Keratinocyte (primary cell): ENCODE results near the gene DVL2. TPM values are rescaled to one million over a fixed set of nuclear protein-coding genes. Genes with fewer than 3 reads are reported as not detected.

ENCODE experiments used
- DNase-seq: peaks from one replicate; pipeline ENCODE4 v3.0.0-alpha.2; 2011; ENCODE audit warnings: low read depth, missing footprints, low spot score
- FAIRE-seq: peaks from 2 replicates; lab custom pipeline; 2011; peaks lifted over from hg19 to GRCh38; lab: Jason Lieb, UNC
- H2AFZ ChIP-seq: 2 replicates; pipeline ENCODE4 v1.6.0; 2012; ENCODE audit warnings: low read length, control low read depth, inconsistent platforms; ENCODE audit not compliant: control insufficient read depth
- H3K27ac ChIP-seq: 2 replicates; pipeline ENCODE4 v1.5.1; 2011; ENCODE audit warnings: low read length; ENCODE audit not compliant: control insufficient read depth, insufficient read depth
- H3K27me3 ChIP-seq: 3 replicates; pipeline ENCODE4 v1.6.0; 2011; ENCODE audit warnings: low read length; ENCODE audit not compliant: control insufficient read depth, insufficient read depth; ENCODE audit errors: extremely low read depth
- H3K36me3 ChIP-seq, 2 experiments: 2 replicates in 1 of 2; 3 replicates in 1 of 2; pipeline ENCODE4 v1.5.1; 2011; ENCODE audit warnings: low read length in 2 of 2, mild to moderate bottlenecking in 1 of 2; ENCODE audit not compliant: control insufficient read depth in 2 of 2, insufficient read depth in 2 of 2; ENCODE audit errors: extremely low read depth in 1 of 2
- H3K4me1 ChIP-seq: 3 replicates; pipeline ENCODE4 v1.5.1; 2011; ENCODE audit warnings: low read length; ENCODE audit not compliant: control insufficient read depth, insufficient read depth; ENCODE audit errors: extremely low read depth
- H3K4me2 ChIP-seq: 3 replicates; pipeline ENCODE4 v1.6.0; 2011; ENCODE audit warnings: low read depth, low read length; ENCODE audit not compliant: control insufficient read depth, insufficient read depth; ENCODE audit errors: extremely low read depth
- H3K4me3 ChIP-seq, 3 experiments: fragments of 200-600 bp in 1 of 3; sonication (generic) in 1 of 3; 2 replicates in 2 of 3; 3 replicates in 1 of 3; pipeline ENCODE4 v1.5.1; 2011 to 2016; ENCODE audit warnings: low read length in 3 of 3, mild to moderate bottlenecking in 3 of 3, control low read depth in 2 of 3, inconsistent platforms in 1 of 3, low read depth in 1 of 3, mixed read lengths in 1 of 3, mixed run types in 1 of 3, moderate library complexity in 1 of 3; ENCODE audit not compliant: control insufficient read depth in 2 of 3, insufficient read depth in 2 of 3; ENCODE audit errors: extremely low read depth in 1 of 3
- H3K79me2 ChIP-seq: 2 replicates; pipeline ENCODE4 v1.6.0; 2012; ENCODE audit warnings: low read length; ENCODE audit not compliant: control insufficient read depth, insufficient read depth
- H3K9ac ChIP-seq: 3 replicates; pipeline ENCODE4 v1.6.0; 2011; ENCODE audit warnings: low read length; ENCODE audit not compliant: control insufficient read depth, insufficient read depth; ENCODE audit errors: extremely low read depth
- H3K9me1 ChIP-seq: 3 replicates; pipeline ENCODE4 v1.6.0; 2011; ENCODE audit warnings: low read length; ENCODE audit not compliant: control insufficient read depth, insufficient read depth; ENCODE audit errors: extremely low read depth
- H3K9me3 ChIP-seq: 2 replicates; pipeline ENCODE4 v1.5.1; 2012; ENCODE audit warnings: low read depth, low read length; ENCODE audit not compliant: control insufficient read depth
- H4K20me1 ChIP-seq: 3 replicates; pipeline ENCODE4 v1.6.0; 2011; ENCODE audit warnings: low read length; ENCODE audit not compliant: control insufficient read depth, insufficient read depth; ENCODE audit errors: extremely low read depth
- EZH2 ChIP-seq: IDR thresholded peaks from one replicate; pipeline ENCODE4 v1.6.1; 2012; ENCODE audit warnings: inconsistent platforms, mild to moderate bottlenecking, low read length, moderate library complexity
- dilution Hi-C: fragments of 300-500 bp; cut with MboI; formaldehyde crosslinking; loops from one replicate; pipeline ENCODE4 v1.7.0; 2020; ENCODE audit warnings: low sequenced_read_pairs; ENCODE audit not compliant: extremely low pct_ligation_motif_present
- polyA plus RNA-seq, 5 experiments: library from polyadenylated mRNA; depleted of rRNA in 3 of 5; stranded (reverse) in 3 of 5; stranded (forward) in 1 of 5; unstranded in 1 of 5; fragments of >200 nt; gene quantifications; 1 replicate in 1 of 5; 2 replicates in 3 of 5; 3 replicates in 1 of 5; pipeline versions ENCODE4 v1.2.1 to v1.2.3, GENCODE V29; 2011 to 2012; ENCODE audit warnings: missing spikeins in 2 of 5, low read depth in 1 of 5, low replicate concordance in 1 of 5
- TF ChIP-seq, protein P1 (sequence below), 3 experiments: IDR thresholded peaks in 1 of 3; conservative IDR thresholded peaks in 1 of 3; optimal IDR thresholded peaks in 1 of 3; 2 replicates in 2 of 3; 3 replicates in 1 of 3; pipeline versions ENCODE3 to v1.5.1; 2011; ENCODE audit warnings: low read length in 3 of 3, mild to moderate bottlenecking in 3 of 3, moderate library complexity in 2 of 3, control low read depth in 1 of 3, inconsistent platforms in 1 of 3; ENCODE audit not compliant: insufficient read depth in 2 of 3; ENCODE audit errors: extremely low read depth in 1 of 3

DVL2 gene
- polyA plus RNA-seq, 1 donor (not counting 4 experiments of a cell fraction or from before 2014, with no cell fraction given), result 3.7 TPM

- H3K79me2 ChIP-seq, result peaks cover 13% of the 10 kb centered on the region
- H3K36me3 ChIP-seq, result peaks cover 9 to 14% of the 10 kb centered on the region in 2 experiments
- peak overlapping the region; percentile 47 for H2AFZ ChIP-seq
- dilution Hi-C loops, result no loop called here
- H3K27ac ChIP-seq, result no peak overlapping the region
- H3K27me3 ChIP-seq, result no peaks in the 10 kb centered on the region
- DNase-seq, result no peak
- no peak for TF ChIP-seq EZH2
- TF ChIP-seq, protein P1, sequence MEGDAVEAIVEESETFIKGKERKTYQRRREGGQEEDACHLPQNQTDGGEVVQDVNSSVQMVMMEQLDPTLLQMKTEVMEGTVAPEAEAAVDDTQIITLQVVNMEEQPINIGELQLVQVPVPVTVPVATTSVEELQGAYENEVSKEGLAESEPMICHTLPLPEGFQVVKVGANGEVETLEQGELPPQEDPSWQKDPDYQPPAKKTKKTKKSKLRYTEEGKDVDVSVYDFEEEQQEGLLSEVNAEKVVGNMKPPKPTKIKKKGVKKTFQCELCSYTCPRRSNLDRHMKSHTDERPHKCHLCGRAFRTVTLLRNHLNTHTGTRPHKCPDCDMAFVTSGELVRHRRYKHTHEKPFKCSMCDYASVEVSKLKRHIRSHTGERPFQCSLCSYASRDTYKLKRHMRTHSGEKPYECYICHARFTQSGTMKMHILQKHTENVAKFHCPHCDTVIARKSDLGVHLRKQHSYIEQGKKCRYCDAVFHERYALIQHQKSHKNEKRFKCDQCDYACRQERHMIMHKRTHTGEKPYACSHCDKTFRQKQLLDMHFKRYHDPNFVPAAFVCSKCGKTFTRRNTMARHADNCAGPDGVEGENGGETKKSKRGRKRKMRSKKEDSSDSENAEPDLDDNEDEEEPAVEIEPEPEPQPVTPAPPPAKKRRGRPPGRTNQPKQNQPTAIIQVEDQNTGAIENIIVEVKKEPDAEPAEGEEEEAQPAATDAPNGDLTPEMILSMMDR (optimal IDR thresholded peaks at IDR 0.05 in 1 of 3, IDR thresholded peaks at IDR 0.05 in 1 of 3, conservative IDR thresholded peaks at IDR 0.05 in 1 of 3; ENCODE audit: extremely low read depth in 1 of 3, insufficient read depth in 2 of 3, low read length in 3 of 3), result no peak
- no peaks in the 10 kb centered on the region for H3K9me3 ChIP-seq
- H3K4me3 ChIP-seq, result peak overlapping the region; percentile 19 to 73 (median 35)
- peak overlapping the region; percentile 39 for H3K9ac ChIP-seq
- H3K9me1 ChIP-seq, result no peaks in the 10 kb centered on the region
- no peak for FAIRE-seq
- H4K20me1 ChIP-seq, result peaks cover 6% of the 10 kb centered on the region
- H3K4me1 ChIP-seq, result peaks cover 40% of the 10 kb centered on the region
- H3K4me2 ChIP-seq, result peak overlapping the region; percentile 75
Measured at GRCh38 chr17:7217113-7217987, 17.0 kb downstream of the DVL2 start.

DNA sequence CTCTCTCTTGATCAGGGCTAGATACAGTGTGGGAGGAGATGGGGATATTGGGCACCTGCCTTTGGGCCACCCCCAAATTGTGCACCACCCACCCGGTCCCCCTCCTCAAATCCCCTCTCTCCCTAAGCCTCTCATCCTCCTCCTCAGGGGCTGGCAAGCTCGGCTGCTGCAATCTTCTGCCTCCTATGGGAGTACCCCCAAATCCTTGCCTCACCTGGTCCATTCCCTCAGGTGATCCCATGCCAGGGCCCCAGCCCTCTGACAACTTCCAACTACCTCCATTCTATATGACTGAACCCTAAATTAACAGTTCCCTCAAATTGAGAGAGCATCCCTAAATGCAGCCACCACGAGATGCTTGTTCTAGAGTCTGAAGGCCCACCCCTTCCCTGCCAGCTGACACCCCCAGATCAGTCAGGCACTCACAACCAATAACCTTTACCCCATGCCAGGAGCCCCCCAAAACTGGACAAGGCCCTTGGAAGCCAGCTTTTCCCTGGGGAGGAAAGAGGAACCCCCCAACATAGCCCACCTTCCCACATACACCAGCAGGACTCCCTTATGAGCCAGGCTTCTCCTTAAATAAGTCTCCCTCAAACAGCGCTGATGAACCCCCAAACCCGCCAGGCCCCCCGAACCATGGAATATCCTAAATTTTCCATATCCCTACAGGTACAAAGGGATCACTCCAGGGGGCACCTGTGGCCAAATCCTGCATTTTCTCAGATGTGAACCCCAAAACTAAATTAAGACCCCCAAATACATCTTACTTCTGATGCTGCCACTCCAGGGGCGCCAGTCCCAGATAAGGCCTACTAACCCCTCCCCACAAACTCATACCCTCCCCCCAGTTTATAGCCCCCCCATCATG lies 17.8 kb downstream of the DVL2 start:
- H3K79me2 ChIP-seq, result peaks cover 8% of the 10 kb centered on the region
- dilution Hi-C loops, result no loop called here
- H3K27ac ChIP-seq, result no peak overlapping the region
- peaks cover 36% of the 10 kb centered on the region for H3K4me1 ChIP-seq
- FAIRE-seq (no peak), DNase-seq (no peak)
- H3K4me3 ChIP-seq, result peak overlapping the region; percentile 35 to 73 (median 35)
- H3K9me3 ChIP-seq, result no peaks in the 10 kb centered on the region
- no peak overlapping the region for H2AFZ ChIP-seq
- H3K9ac ChIP-seq, result peak overlapping the region; percentile 39
- peaks cover 4 to 5% of the 10 kb centered on the region in 2 experiments for H3K36me3 ChIP-seq
- peaks cover 3% of the 10 kb centered on the region for H4K20me1 ChIP-seq
- H3K9me1 ChIP-seq, result no peaks in the 10 kb centered on the region
- peak overlapping the region; percentile 75 for H3K4me2 ChIP-seq
- H3K27me3 ChIP-seq, result peaks cover 5% of the 10 kb centered on the region
- TF ChIP-seq EZH2, result no peak
- TF ChIP-seq, protein P1 (optimal IDR thresholded peaks at IDR 0.05 in 1 of 3, IDR thresholded peaks at IDR 0.05 in 1 of 3, conservative IDR thresholded peaks at IDR 0.05 in 1 of 3; ENCODE audit: extremely low read depth in 1 of 3, insufficient read depth in 2 of 3, low read length in 3 of 3), result no peak
